Heart left ventricle (tissue), 13 donors: ENCODE measurements around the gene MVK.

Experiments used
- POLR2A ChIP-seq, 2 donors: fragments of 450-650 bp; IDR thresholded peaks; one replicate each; pipeline ENCODE4 v1.6.1; 2017; ENCODE audit warnings: antibody characterized with exemption in 2 of 2, mild to moderate bottlenecking in 2 of 2, moderate library complexity in 2 of 2
- TF ChIP-seq, protein P1 (sequence below), 12 donors: fragments of 200-600 bp; sonication (generic) in 4 of 12; IDR thresholded peaks; one replicate each; pipeline versions ENCODE4 v1.5.0 to v1.8.0; 2018 to 2022; ENCODE audit warnings: antibody characterized with exemption in 12 of 12, mild to moderate bottlenecking in 5 of 12
- donor health status: ischemic (EF 13 %, LVEDD 7.1; RV severe dilation, severe dysfunction).
- donor health status: DM: no; HTN: yes; CAD: no.
- donor health status: DM: no; HTN: no; CAD: no.
- donor health status: ischemic (EF 25% LVEDD 6.9; RV normal size, moderate dysfunction).
- donor health status: ischemic (EF 25% LVEDD 5.7; RV mildly dilated, moderate dysfunction).
- donor health status: ischemic (EF 35%, LVEDD 5.7; RV mildly dilated, moderate dysfunction).
- donor health status: nonischemic (EF 11% LVEDD 7.7; RV severe dilation, severe dysfunction).
- donor health status: DM: yes; HTN: yes; CAD: no.
- donor health status: PGD.
- donor health status: ischemic (EF 29% LVEDD 5.4; RV normal size, mild dysfunction).
- donor health status: nonischemic (EF 23%, LVEDD 6.1; RV moderate dilation, normal function).

GRCh38 chr12:109631302-109631701, 57.7 kb downstream of the MVK start:
- TF ChIP-seq, protein P1, sequence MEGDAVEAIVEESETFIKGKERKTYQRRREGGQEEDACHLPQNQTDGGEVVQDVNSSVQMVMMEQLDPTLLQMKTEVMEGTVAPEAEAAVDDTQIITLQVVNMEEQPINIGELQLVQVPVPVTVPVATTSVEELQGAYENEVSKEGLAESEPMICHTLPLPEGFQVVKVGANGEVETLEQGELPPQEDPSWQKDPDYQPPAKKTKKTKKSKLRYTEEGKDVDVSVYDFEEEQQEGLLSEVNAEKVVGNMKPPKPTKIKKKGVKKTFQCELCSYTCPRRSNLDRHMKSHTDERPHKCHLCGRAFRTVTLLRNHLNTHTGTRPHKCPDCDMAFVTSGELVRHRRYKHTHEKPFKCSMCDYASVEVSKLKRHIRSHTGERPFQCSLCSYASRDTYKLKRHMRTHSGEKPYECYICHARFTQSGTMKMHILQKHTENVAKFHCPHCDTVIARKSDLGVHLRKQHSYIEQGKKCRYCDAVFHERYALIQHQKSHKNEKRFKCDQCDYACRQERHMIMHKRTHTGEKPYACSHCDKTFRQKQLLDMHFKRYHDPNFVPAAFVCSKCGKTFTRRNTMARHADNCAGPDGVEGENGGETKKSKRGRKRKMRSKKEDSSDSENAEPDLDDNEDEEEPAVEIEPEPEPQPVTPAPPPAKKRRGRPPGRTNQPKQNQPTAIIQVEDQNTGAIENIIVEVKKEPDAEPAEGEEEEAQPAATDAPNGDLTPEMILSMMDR (IDR thresholded peaks at IDR 0.05) = no peak
- TF ChIP-seq POLR2A (IDR thresholded peaks at IDR 0.05) = no peak
